GM21423 (cell line): ENCODE results near the gene HLA-B.

Source experiments
- ATAC-seq: cut with Tn5 transposase; IDR thresholded peaks from one replicate; pipeline ENCODE4 v1.9.1; 2021; ENCODE audit warnings: mild to moderate bottlenecking, moderate library complexity; ENCODE audit not compliant: unreplicated experiment

Gene HLA-B

GRCh38 chr6:31308050-31308844, 48.7 kb downstream of the HLA-B start:
- no peak for ATAC-seq

- no peak for ATAC-seq
These were observed 49.3 kb downstream of the HLA-B start for GRCh38 chr6:31307669-31308049.

- no peak for ATAC-seq
These were observed 51.2 kb downstream of the HLA-B start for GRCh38 chr6:31305703-31306219.

GRCh38 chr6:31304683-31305082, 52.3 kb downstream of the HLA-B start:
- ATAC-seq, result no peak
